Peyer's patch (tissue), 4 donors: ENCODE data around the gene SYNPO2.

ENCODE experiments used
- POLR2A ChIP-seq, 2 donors: fragments of 450-650 bp; IDR thresholded peaks; one replicate each; pipeline ENCODE4 v1.5.1; 2017; ENCODE audit warnings: antibody characterized with exemption in 2 of 2, mild to moderate bottlenecking in 2 of 2, moderate library complexity in 2 of 2
- TF ChIP-seq, protein P1 (sequence below), 6 experiments: fragments of 450-650 bp in 4 of 6; fragments of 200-600 bp in 2 of 6; sonication (generic) in 1 of 6; IDR thresholded peaks; one replicate each; pipeline ENCODE4 v1.5.1; 2017 to 2019; ENCODE audit warnings: antibody characterized with exemption in 6 of 6, mild to moderate bottlenecking in 3 of 6, moderate library complexity in 1 of 6

GRCh38 chr4:118850488-118851173 lies 38.0 kb upstream of the SYNPO2 start:
- TF ChIP-seq, protein P1, sequence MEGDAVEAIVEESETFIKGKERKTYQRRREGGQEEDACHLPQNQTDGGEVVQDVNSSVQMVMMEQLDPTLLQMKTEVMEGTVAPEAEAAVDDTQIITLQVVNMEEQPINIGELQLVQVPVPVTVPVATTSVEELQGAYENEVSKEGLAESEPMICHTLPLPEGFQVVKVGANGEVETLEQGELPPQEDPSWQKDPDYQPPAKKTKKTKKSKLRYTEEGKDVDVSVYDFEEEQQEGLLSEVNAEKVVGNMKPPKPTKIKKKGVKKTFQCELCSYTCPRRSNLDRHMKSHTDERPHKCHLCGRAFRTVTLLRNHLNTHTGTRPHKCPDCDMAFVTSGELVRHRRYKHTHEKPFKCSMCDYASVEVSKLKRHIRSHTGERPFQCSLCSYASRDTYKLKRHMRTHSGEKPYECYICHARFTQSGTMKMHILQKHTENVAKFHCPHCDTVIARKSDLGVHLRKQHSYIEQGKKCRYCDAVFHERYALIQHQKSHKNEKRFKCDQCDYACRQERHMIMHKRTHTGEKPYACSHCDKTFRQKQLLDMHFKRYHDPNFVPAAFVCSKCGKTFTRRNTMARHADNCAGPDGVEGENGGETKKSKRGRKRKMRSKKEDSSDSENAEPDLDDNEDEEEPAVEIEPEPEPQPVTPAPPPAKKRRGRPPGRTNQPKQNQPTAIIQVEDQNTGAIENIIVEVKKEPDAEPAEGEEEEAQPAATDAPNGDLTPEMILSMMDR (IDR thresholded peaks at IDR 0.05) = no peak
- no peak for TF ChIP-seq POLR2A (IDR thresholded peaks at IDR 0.05)
